Activated T-helper 2 cell treated with anti-CD3 and anti-CD28 coated beads, Interferon-gamma antibody, Interleukin-2, Interleukin-4, amounts not matched to agents 10 μg/mL and 5 μg/mL and 100 μg/mL, durations not matched to agents 14 hours and 24 hours and 36 hours (primary cell): ENCODE data around the gene CRY1. TPM values are rescaled to one million over a fixed set of nuclear protein-coding genes. Genes with fewer than 3 reads are reported as not detected.
A peak's percentile ranks its signal among the peaks of the same experiment; 100 is the strongest.

Experiments used
- DNase-seq: peaks from one replicate; pipeline ENCODE4 v3.0.0; 2021; ENCODE audit warnings: low spot score
- H3K27ac Mint-ChIP-seq: one replicate; pipeline ENCODE4 v1.8.0; 2021; ENCODE audit warnings: mixed read lengths
- H3K27me3 Mint-ChIP-seq: one replicate; pipeline ENCODE4 v1.8.0; 2021; ENCODE audit warnings: low read depth, mixed read lengths
- H3K36me3 Mint-ChIP-seq: one replicate; pipeline ENCODE4 v1.8.0; 2021; ENCODE audit warnings: low read depth, mixed read lengths
- H3K4me1 Mint-ChIP-seq: one replicate; pipeline ENCODE4 v1.8.0; 2021; ENCODE audit warnings: low read depth, mixed read lengths
- H3K4me3 Mint-ChIP-seq: one replicate; pipeline ENCODE4 v1.8.0; 2021; ENCODE audit warnings: low read depth, mild to moderate bottlenecking, moderate library complexity, mixed read lengths
- H3K9me3 Mint-ChIP-seq: one replicate; pipeline ENCODE4 v1.8.0; 2021; ENCODE audit warnings: mixed read lengths
- intact Hi-C: fragments of 100-400 bp; cut with micrococcal nuclease; formaldehyde crosslinking; loops from one replicate; pipeline ENCODE4 v1.15.1; 2023
- total RNA-seq: library from RNA; stranded (reverse); gene quantifications from 2 replicates; pipeline ENCODE4 v1.2.3, GENCODE V29; 2022

CRY1 gene
- total RNA-seq, 1 donor from 2014 or later, result 25.4 TPM

- intact Hi-C loops, result no loop called here
- peaks cover 8% of the 10 kb centered on the region for H3K27me3 Mint-ChIP-seq
- no peaks in the 10 kb centered on the region for H3K36me3 Mint-ChIP-seq
- DNase-seq, result no peak
- no peaks in the 10 kb centered on the region for H3K9me3 Mint-ChIP-seq
- no peaks in the 10 kb centered on the region for H3K4me1 Mint-ChIP-seq
- H3K27ac Mint-ChIP-seq, result no peak overlapping the region
- H3K4me3 Mint-ChIP-seq, result no peak overlapping the region
Measured at GRCh38 chr12:107103097-107103496, 9.7 kb upstream of the CRY1 start.

GRCh38 chr12:107102294-107102693 is 8.9 kb upstream of the CRY1 start:
- Mint-ChIP-seq H3K27me3 (peaks cover 13% of the 10 kb centered on the region), H3K4me3 (no peak overlapping the region), H3K36me3 (no peaks in the 10 kb centered on the region), H3K4me1 (no peaks in the 10 kb centered on the region), H3K9me3 (no peaks in the 10 kb centered on the region), H3K27ac (no peak overlapping the region)
- intact Hi-C loops, result no loop called here
- no peak for DNase-seq

GRCh38 chr12:107101651-107102050 is 8.3 kb upstream of the CRY1 start:
- Mint-ChIP-seq H3K4me1 (no peaks in the 10 kb centered on the region), H3K4me3 (no peak overlapping the region), H3K27ac (no peak overlapping the region), H3K27me3 (peaks cover 18% of the 10 kb centered on the region), H3K9me3 (no peaks in the 10 kb centered on the region), H3K36me3 (no peaks in the 10 kb centered on the region)
- intact Hi-C loops, result no loop called here
- DNase-seq, result no peak

GRCh38 chr12:107099917-107100316 is 6.6 kb upstream of the CRY1 start:
- H3K9me3 Mint-ChIP-seq, result peaks cover 7% of the 10 kb centered on the region
- intact Hi-C loops, result no loop called here
- no peak overlapping the region for H3K27ac Mint-ChIP-seq
- peaks cover 18% of the 10 kb centered on the region for H3K27me3 Mint-ChIP-seq
- DNase-seq, result no peak
- H3K4me3 Mint-ChIP-seq, result no peak overlapping the region
- H3K4me1 Mint-ChIP-seq, result no peaks in the 10 kb centered on the region
- H3K36me3 Mint-ChIP-seq, result no peaks in the 10 kb centered on the region

GRCh38 chr12:107096571-107096970 is 3.2 kb upstream of the CRY1 start:
- intact Hi-C loops, result no loop called here
- Mint-ChIP-seq H3K27ac (no peak overlapping the region), H3K9me3 (peaks cover 7% of the 10 kb centered on the region), H3K36me3 (no peaks in the 10 kb centered on the region), H3K4me1 (peaks cover 2% of the 10 kb centered on the region), H3K4me3 (no peak overlapping the region), H3K27me3 (peaks cover 18% of the 10 kb centered on the region)
- no peak for DNase-seq

- intact Hi-C loops, result no loop called here
Measured at GRCh38 chr12:107094183-107094448, 767 bp upstream of the CRY1 start.

GRCh38 chr12:107092669-107093416 is 506 bp downstream of the CRY1 start:
- Mint-ChIP-seq H3K9me3 (peaks cover 7% of the 10 kb centered on the region), H3K4me3 (no peak overlapping the region)

More at GRCh38 chr12:107094183-107094448, 767 bp upstream of the CRY1 start:
- peaks cover 7% of the 10 kb centered on the region for H3K9me3 Mint-ChIP-seq
- no peaks in the 10 kb centered on the region for H3K36me3 Mint-ChIP-seq
- H3K4me1 Mint-ChIP-seq, result peaks cover 2% of the 10 kb centered on the region
- DNase-seq, result no peak
- H3K27me3 Mint-ChIP-seq, result peaks cover 10% of the 10 kb centered on the region
- peak overlapping the region; percentile 60 for H3K27ac Mint-ChIP-seq
- H3K4me3 Mint-ChIP-seq, result no peak overlapping the region

GRCh38 chr12:107091989-107092641 is 1.2 kb downstream of the CRY1 start:
- peak; percentile 23 for DNase-seq
- peaks cover 2% of the 10 kb centered on the region for H3K36me3 Mint-ChIP-seq
- peaks cover 3% of the 10 kb centered on the region for H3K27me3 Mint-ChIP-seq
- H3K4me1 Mint-ChIP-seq, result peaks cover 2% of the 10 kb centered on the region
- no peak overlapping the region for H3K4me3 Mint-ChIP-seq
- intact Hi-C loops, result loop anchor here (2.0 kb wide), 1 partner anchor 195 kb away; no protein-coding TSS in a partner anchor
- peaks cover 7% of the 10 kb centered on the region for H3K9me3 Mint-ChIP-seq
- no peak overlapping the region for H3K27ac Mint-ChIP-seq

More at GRCh38 chr12:107092669-107093416, 506 bp downstream of the CRY1 start:
- H3K27ac Mint-ChIP-seq, result no peak overlapping the region
- peaks cover 2% of the 10 kb centered on the region for H3K36me3 Mint-ChIP-seq
- peak; percentile 53 for DNase-seq
- peaks cover 7% of the 10 kb centered on the region for H3K27me3 Mint-ChIP-seq
- H3K4me1 Mint-ChIP-seq, result peaks cover 2% of the 10 kb centered on the region
- intact Hi-C loops, result loop anchor here (1.0 to 2.0 kb wide), 6 partner anchors 106 to 735 kb away; partner anchors contain the start of genes MTERF2, RIC8B and TMEM263

GRCh38 chr12:107091381-107091780 is 2.0 kb downstream of the CRY1 start:
- Mint-ChIP-seq H3K27ac (no peak overlapping the region), H3K4me3 (no peak overlapping the region)

GRCh38 chr12:107090711-107091110 is 2.6 kb downstream of the CRY1 start:
- peaks cover 2% of the 10 kb centered on the region for H3K4me1 Mint-ChIP-seq
- no peak for DNase-seq
- no peak overlapping the region for H3K27ac Mint-ChIP-seq
- H3K4me3 Mint-ChIP-seq, result no peak overlapping the region
- peaks cover under 1% of the 10 kb centered on the region for H3K9me3 Mint-ChIP-seq
- H3K27me3 Mint-ChIP-seq, result no peaks in the 10 kb centered on the region
- H3K36me3 Mint-ChIP-seq, result peaks cover 5% of the 10 kb centered on the region
- intact Hi-C loops, result no loop called here

More at GRCh38 chr12:107091381-107091780, 2.0 kb downstream of the CRY1 start:
- Mint-ChIP-seq H3K27me3 (no peaks in the 10 kb centered on the region), H3K4me1 (peaks cover 2% of the 10 kb centered on the region), H3K9me3 (peaks cover 7% of the 10 kb centered on the region), H3K36me3 (peaks cover 5% of the 10 kb centered on the region)
- intact Hi-C loops, result no loop called here
- no peak for DNase-seq

GRCh38 chr12:107088912-107089311 is 4.4 kb downstream of the CRY1 start:
- H3K9me3 Mint-ChIP-seq, result no peaks in the 10 kb centered on the region
- intact Hi-C loops, result no loop called here
- H3K4me1 Mint-ChIP-seq, result no peaks in the 10 kb centered on the region
- H3K27me3 Mint-ChIP-seq, result no peaks in the 10 kb centered on the region
- H3K27ac Mint-ChIP-seq, result no peak overlapping the region
- no peak overlapping the region for H3K4me3 Mint-ChIP-seq
- no peak for DNase-seq
- H3K36me3 Mint-ChIP-seq, result peaks cover 5% of the 10 kb centered on the region

- Mint-ChIP-seq H3K27ac (no peak overlapping the region), H3K9me3 (peaks cover 13% of the 10 kb centered on the region), H3K4me1 (no peaks in the 10 kb centered on the region), H3K36me3 (peaks cover 9% of the 10 kb centered on the region), H3K27me3 (no peaks in the 10 kb centered on the region), H3K4me3 (no peak overlapping the region)
- intact Hi-C loops, result no loop called here
- no peak for DNase-seq
Measured at GRCh38 chr12:107086314-107086713, 7.0 kb downstream of the CRY1 start.

GRCh38 chr12:107081778-107082177 is 11.6 kb downstream of the CRY1 start:
- peaks cover 6% of the 10 kb centered on the region for H3K36me3 Mint-ChIP-seq
- H3K9me3 Mint-ChIP-seq, result peaks cover 13% of the 10 kb centered on the region

More at GRCh38 chr12:107081778-107082177, 11.6 kb downstream of the CRY1 start:
- no peak for DNase-seq
- no peak overlapping the region for H3K27ac Mint-ChIP-seq
- H3K4me3 Mint-ChIP-seq, result no peak overlapping the region
- intact Hi-C loops, result no loop called here
- H3K4me1 Mint-ChIP-seq, result no peaks in the 10 kb centered on the region
- H3K27me3 Mint-ChIP-seq, result no peaks in the 10 kb centered on the region
